ENCODE results near the gene TGFBR2. TPM values are rescaled to one million over a fixed set of nuclear protein-coding genes. Genes with fewer than 3 reads are reported as not detected.
A peak's percentile ranks its signal among the peaks of the same experiment; 100 is the strongest.

Gene TGFBR2
- total RNA-seq, 1 experiment from 2014 or later = 16.1 TPM

- Histone ChIP-seq H3K9me3 (ENCODE audit: low read depth, low read length, poor library complexity, severe bottlenecking) (no peaks in the 10 kb centered on the region), H3K4me3 (ENCODE audit: low read depth, low read length, poor library complexity, severe bottlenecking) (no peak overlapping the region), H3K27ac (ENCODE audit: low read depth, low read length, poor library complexity, severe bottlenecking) (no peak overlapping the region), H3K27me3 (replicated peaks; ENCODE audit: insufficient read depth, low read depth, low read length, poor library complexity) (no peaks in the 10 kb centered on the region), H3K4me1 (ENCODE audit: insufficient read depth, low read length, poor library complexity, severe bottlenecking) (peaks cover 42% of the 10 kb centered on the region), H3K36me3 (ENCODE audit: insufficient read depth, low read length, poor library complexity, severe bottlenecking) (no peaks in the 10 kb centered on the region)
- no peak for TF ChIP-seq EZH2 (IDR thresholded peaks at IDR 0.05; ENCODE audit: borderline replicate concordance, low read depth, low read length, poor library complexity, severe bottlenecking)
- TF ChIP-seq, protein P1, sequence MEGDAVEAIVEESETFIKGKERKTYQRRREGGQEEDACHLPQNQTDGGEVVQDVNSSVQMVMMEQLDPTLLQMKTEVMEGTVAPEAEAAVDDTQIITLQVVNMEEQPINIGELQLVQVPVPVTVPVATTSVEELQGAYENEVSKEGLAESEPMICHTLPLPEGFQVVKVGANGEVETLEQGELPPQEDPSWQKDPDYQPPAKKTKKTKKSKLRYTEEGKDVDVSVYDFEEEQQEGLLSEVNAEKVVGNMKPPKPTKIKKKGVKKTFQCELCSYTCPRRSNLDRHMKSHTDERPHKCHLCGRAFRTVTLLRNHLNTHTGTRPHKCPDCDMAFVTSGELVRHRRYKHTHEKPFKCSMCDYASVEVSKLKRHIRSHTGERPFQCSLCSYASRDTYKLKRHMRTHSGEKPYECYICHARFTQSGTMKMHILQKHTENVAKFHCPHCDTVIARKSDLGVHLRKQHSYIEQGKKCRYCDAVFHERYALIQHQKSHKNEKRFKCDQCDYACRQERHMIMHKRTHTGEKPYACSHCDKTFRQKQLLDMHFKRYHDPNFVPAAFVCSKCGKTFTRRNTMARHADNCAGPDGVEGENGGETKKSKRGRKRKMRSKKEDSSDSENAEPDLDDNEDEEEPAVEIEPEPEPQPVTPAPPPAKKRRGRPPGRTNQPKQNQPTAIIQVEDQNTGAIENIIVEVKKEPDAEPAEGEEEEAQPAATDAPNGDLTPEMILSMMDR (conservative IDR thresholded peaks at IDR 0.05; ENCODE audit: low read depth, low read length) = no peak
- POLR2A ChIA-PET (ENCODE audit: low non-redundant PET) = no interaction called here
- BruUV-seq (replicated peaks) = no TSS peak
- intact Hi-C loops (cut with micrococcal nuclease; ENCODE audit: unreplicated experiment) = no loop called here
- no peak for DNase-seq (ENCODE audit: low spot score)
- CTCF ChIA-PET = no interaction called here
Measured at GRCh38 chr3:30609930-30610701, 3.7 kb downstream of the TGFBR2 start.

- POLR2A ChIA-PET (ENCODE audit: low non-redundant PET) = no interaction called here
- BruUV-seq (replicated peaks) = no TSS peak
- H3K27ac ChIP-seq (ENCODE audit: low read depth, low read length, poor library complexity, severe bottlenecking) = no peak overlapping the region
- no peak overlapping the region for H3K4me3 ChIP-seq (ENCODE audit: low read depth, low read length, poor library complexity, severe bottlenecking)
- CTCF ChIA-PET = no interaction called here
- H3K36me3 ChIP-seq (ENCODE audit: insufficient read depth, low read length, poor library complexity, severe bottlenecking) = no peaks in the 10 kb centered on the region
- no peak for DNase-seq (ENCODE audit: low spot score)
- no peaks in the 10 kb centered on the region for H3K9me3 ChIP-seq (ENCODE audit: low read depth, low read length, poor library complexity, severe bottlenecking)
- TF ChIP-seq, protein P1 (conservative IDR thresholded peaks at IDR 0.05; ENCODE audit: low read depth, low read length) = no peak
- TF ChIP-seq EZH2 (IDR thresholded peaks at IDR 0.05; ENCODE audit: borderline replicate concordance, low read depth, low read length, poor library complexity, severe bottlenecking) = no peak
- intact Hi-C loops (cut with micrococcal nuclease; ENCODE audit: unreplicated experiment) = no loop called here
- peaks cover 37% of the 10 kb centered on the region for H3K4me1 ChIP-seq (ENCODE audit: insufficient read depth, low read length, poor library complexity, severe bottlenecking)
- H3K27me3 ChIP-seq (replicated peaks; ENCODE audit: insufficient read depth, low read depth, low read length, poor library complexity) = no peaks in the 10 kb centered on the region
Measured at GRCh38 chr3:30610702-30611368, 4.4 kb downstream of the TGFBR2 start.

DNA sequence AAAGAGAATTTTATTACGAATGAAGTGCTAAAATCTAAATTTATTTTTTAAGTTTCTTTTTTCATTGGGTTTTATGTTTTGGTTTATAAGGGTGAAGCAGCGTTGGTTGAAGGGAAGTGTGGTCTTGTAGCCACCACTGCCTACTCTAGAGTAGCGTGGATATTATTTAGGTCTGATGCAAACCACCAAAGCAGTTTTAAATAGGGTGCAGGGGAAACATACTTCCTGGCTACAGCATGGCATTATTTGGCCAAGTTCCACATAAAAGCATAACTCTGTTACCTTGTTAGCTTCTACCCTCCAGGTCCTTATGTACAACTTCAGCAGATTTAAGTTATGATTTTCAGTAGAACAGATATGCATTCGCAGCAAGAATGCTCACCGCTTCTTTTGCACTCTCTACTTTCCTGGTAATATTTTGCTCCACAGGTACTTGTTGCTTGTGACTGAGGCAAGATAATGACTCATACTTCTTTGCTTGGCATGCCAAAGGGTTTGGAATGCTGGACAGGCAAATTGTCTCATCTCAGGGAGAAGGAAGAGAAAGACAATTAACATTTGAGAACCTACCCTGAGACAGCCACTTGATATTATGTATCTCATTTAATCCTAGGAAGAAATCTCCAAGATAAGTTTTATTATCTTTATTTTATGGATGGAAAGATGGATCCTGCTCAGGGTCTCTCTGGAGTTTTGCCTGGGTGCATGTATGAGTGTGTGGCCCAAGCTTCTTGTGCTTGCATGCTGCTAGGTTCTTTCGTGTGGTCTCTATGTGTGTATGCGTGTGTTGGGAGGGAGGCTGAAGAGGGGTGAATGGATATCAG is 5.4 kb downstream of the TGFBR2 start:
- TF ChIP-seq, protein P1 (conservative IDR thresholded peaks at IDR 0.05; ENCODE audit: low read depth, low read length) = no peak
- TF ChIP-seq EZH2 (IDR thresholded peaks at IDR 0.05; ENCODE audit: borderline replicate concordance, low read depth, low read length, poor library complexity, severe bottlenecking) = no peak
- no peaks in the 10 kb centered on the region for H3K9me3 ChIP-seq (ENCODE audit: low read depth, low read length, poor library complexity, severe bottlenecking)
- intact Hi-C loops (cut with micrococcal nuclease; ENCODE audit: unreplicated experiment) = no loop called here
- BruUV-seq (replicated peaks) = no TSS peak
- H3K36me3 ChIP-seq (ENCODE audit: insufficient read depth, low read length, poor library complexity, severe bottlenecking) = no peaks in the 10 kb centered on the region
- H3K4me3 ChIP-seq (ENCODE audit: low read depth, low read length, poor library complexity, severe bottlenecking) = no peak overlapping the region
- H3K4me1 ChIP-seq (ENCODE audit: insufficient read depth, low read length, poor library complexity, severe bottlenecking) = peaks cover 34% of the 10 kb centered on the region
- H3K27ac ChIP-seq (ENCODE audit: low read depth, low read length, poor library complexity, severe bottlenecking) = no peak overlapping the region
- ChIA-PET CTCF (interaction anchor here (0.5 kb wide), 1 partner anchor 525 kb away, joined by 3 read pairs; no protein-coding TSS in a partner anchor), POLR2A (ENCODE audit: low non-redundant PET) (no interaction called here)
- no peaks in the 10 kb centered on the region for H3K27me3 ChIP-seq (replicated peaks; ENCODE audit: insufficient read depth, low read depth, low read length, poor library complexity)
- peak; percentile 48 for DNase-seq (ENCODE audit: low spot score)
